IPS-15b (cell line): ENCODE results near the gene RAB6A.
A peak's percentile ranks its signal among the peaks of the same experiment; 100 is the strongest.
"Not testable (repeated sequence)": the region's sequence is repeated elsewhere in the genome, so short reads cannot be mapped to it uniquely, and the experiment has no call there.

Source experiments
- H3K27me3 ChIP-seq: one replicate; pipeline ENCODE4 v1.6.1; 2013; ENCODE audit warnings: low read length; ENCODE audit not compliant: control insufficient read depth, insufficient read depth
- H3K36me3 ChIP-seq: one replicate; pipeline ENCODE4 v1.6.1; 2013; ENCODE audit warnings: low read length; ENCODE audit not compliant: control insufficient read depth, insufficient read depth
- H3K4me1 ChIP-seq: one replicate; pipeline ENCODE4 v1.6.1; 2013; ENCODE audit warnings: mild to moderate bottlenecking, low read length; ENCODE audit not compliant: control insufficient read depth, insufficient read depth
- H3K4me3 ChIP-seq: one replicate; pipeline ENCODE4 v1.5.1; 2013; ENCODE audit warnings: low read depth, low read length
- H3K9ac ChIP-seq: one replicate; pipeline ENCODE4 v1.6.1; 2013; ENCODE audit warnings: low read depth, mild to moderate bottlenecking, low read length
- H3K9me3 ChIP-seq: one replicate; pipeline ENCODE4 v1.6.1; 2013; ENCODE audit warnings: mild to moderate bottlenecking, low read length; ENCODE audit not compliant: control insufficient read depth, insufficient read depth

Gene RAB6A

DNA sequence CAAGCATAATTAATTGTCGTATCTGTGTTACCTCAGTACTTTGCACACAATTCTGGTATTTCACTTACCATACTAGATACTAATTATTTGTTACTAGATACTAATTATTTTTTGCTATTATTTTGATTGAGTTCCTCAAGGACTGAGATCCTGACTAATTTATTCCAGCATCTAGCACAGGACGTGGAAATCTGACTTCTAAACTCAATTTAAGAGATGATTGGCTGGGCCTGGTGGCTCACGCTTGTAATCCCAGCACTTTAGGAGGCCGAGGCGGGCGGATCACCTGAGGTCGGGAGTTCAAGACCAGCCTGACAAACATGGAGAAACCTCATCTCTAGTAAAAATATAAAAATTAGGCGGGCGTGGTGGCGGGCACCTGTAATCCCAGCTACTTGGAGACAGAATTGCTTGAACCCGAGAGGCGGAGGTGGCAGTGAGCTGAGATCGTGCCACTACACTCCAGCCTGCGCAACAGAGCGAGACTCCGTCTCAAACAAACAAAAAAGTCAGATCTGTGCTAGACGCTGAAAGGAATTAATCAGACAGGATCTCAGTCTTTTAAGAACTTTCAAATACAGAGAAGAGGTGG lies 26.3 kb upstream of the RAB6A start:
- no peaks in the 10 kb centered on the region for H3K27me3 ChIP-seq
- no peaks in the 10 kb centered on the region for H3K36me3 ChIP-seq
- H3K9me3 ChIP-seq, result no peaks in the 10 kb centered on the region
- peak overlapping the region; percentile 99 for H3K9ac ChIP-seq
- peak overlapping the region; percentile 97 for H3K4me3 ChIP-seq
- peaks cover 10% of the 10 kb centered on the region for H3K4me1 ChIP-seq

DNA sequence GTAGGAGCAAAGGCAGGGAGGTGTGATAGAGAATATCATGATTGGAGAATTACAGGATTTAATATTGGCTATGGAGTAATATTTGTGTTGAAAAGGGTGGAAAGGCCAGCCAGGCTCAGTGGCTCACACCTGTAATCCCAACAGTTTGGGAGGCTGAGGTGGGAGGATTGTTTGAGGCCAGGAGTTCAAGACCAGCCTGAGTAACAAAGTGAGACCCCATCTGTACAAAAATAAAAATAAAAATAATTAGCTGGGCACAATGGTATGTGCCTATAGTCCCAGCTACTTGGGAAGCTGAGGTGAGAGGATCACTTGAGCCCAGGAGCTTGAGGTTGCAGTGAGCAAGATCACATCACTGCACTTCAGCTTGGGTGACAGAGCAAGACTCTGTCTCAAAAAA lies 24.6 kb upstream of the RAB6A start:
- not testable (repeated sequence) for H3K27me3 ChIP-seq, H3K9me3 ChIP-seq, H3K9ac ChIP-seq, H3K36me3 ChIP-seq, H3K4me3 ChIP-seq
- peaks cover 10% of the 10 kb centered on the region for H3K4me1 ChIP-seq

DNA sequence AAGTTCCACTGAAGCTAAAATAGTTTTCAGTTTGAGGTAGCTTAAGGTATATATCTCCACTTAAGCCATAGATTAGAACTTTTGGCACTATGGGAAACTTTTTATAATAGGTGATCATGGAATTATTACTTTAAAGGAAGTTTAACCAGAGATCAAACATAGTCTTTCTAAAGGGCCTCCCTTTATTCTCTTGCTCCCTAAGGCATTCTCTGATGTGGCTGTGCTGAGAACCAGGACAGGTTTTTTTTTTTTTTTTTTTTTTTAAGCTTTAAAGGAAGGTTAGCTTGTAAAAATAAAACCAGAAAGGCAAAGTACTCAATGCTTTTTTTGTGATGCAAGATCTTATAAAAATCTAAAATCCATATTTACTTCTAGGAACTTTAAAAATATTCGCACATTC lies 23.9 kb upstream of the RAB6A start:
- H3K4me3 ChIP-seq, result no peak overlapping the region
- peaks cover 10% of the 10 kb centered on the region for H3K4me1 ChIP-seq
- H3K36me3 ChIP-seq, result no peaks in the 10 kb centered on the region
- H3K27me3 ChIP-seq, result no peaks in the 10 kb centered on the region
- H3K9ac ChIP-seq, result no peak overlapping the region
- no peaks in the 10 kb centered on the region for H3K9me3 ChIP-seq

DNA sequence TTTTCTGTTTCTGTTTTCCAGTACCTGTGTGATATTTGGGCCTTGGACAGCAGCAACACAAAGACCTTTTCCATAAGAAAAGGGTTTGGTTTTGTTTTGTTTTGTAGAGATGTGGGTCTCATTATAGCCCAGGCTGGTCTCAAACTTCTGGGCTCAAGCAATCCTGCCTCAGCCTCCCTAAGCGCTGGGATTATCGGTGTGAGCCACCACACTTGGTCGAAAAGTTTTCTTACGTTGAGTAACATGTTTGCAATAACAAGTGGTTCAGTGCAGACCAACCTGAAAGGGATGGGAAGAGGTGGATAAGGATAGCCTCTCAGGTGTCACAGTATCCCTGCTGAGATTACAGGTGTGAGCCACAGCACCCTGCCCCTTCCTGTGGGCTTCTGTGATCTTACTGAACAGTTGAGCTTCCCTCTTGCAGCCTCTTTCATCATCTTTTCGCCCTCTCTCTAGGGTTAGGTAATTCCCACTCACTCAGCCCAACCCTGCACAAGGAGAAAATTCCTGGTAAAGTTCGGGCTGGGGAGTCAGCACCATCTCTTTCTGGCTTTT lies 23.3 kb upstream of the RAB6A start:
- no peaks in the 10 kb centered on the region for H3K36me3 ChIP-seq
- H3K4me3 ChIP-seq, result no peak overlapping the region
- H3K9ac ChIP-seq, result no peak overlapping the region
- peaks cover 10% of the 10 kb centered on the region for H3K4me1 ChIP-seq
- H3K9me3 ChIP-seq, result no peaks in the 10 kb centered on the region
- no peaks in the 10 kb centered on the region for H3K27me3 ChIP-seq

DNA sequence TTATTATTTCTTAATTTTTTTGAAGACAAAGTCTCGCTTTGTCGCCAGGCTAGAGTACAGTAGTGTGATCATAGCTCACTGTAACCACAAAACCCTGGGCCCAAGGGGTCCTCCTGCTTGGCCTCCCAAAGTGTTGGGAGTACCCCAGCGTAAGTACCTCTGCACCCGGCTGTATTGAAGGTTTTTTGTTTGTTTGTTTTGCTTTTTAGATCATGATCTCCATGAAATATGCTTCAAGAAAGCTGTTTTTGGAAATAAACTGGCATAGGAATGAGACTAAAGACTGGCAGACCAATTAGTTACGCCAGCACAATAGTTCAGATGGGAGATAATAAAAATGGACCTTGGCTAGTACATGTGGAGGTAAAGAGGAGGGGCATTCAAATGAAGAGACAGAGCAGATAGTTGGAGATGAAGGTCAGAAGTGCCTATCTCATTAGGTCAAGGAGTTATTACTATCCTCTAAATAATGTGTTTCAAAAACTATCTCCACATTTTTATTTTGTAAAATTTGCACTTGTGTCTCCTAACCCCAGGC lies 22.7 kb upstream of the RAB6A start:
- Histone ChIP-seq H3K4me1 (peaks cover 8% of the 10 kb centered on the region), H3K27me3 (no peaks in the 10 kb centered on the region), H3K9me3 (no peaks in the 10 kb centered on the region)

DNA sequence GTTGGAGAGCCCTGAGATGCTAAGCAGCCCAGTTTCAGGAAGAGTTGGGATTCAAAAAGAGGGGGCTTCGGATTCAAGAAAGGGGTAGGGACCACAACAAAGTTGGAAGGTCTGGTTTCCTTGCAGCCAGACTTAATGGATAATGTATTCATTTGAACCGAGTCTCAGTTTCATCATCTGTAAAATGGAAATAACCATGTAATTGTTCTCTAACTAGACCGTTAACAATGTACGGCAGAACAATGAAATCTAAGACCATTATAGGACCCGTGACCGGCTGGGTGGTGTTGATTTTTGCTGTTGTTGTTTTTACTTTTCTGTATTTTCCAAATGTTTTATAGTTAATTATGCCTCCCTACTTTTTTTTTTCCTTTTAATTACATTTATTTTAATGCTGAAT lies 20.4 kb upstream of the RAB6A start:
- H3K4me3 ChIP-seq, result no peak overlapping the region
- no peaks in the 10 kb centered on the region for H3K27me3 ChIP-seq
- no peaks in the 10 kb centered on the region for H3K36me3 ChIP-seq
- H3K9me3 ChIP-seq, result no peaks in the 10 kb centered on the region
- H3K9ac ChIP-seq, result no peak overlapping the region
- peaks cover 6% of the 10 kb centered on the region for H3K4me1 ChIP-seq

More for the DNA sequence above, 22.7 kb upstream of the RAB6A start:
- no peak overlapping the region for H3K4me3 ChIP-seq
- no peak overlapping the region for H3K9ac ChIP-seq
- H3K36me3 ChIP-seq, result no peaks in the 10 kb centered on the region

DNA sequence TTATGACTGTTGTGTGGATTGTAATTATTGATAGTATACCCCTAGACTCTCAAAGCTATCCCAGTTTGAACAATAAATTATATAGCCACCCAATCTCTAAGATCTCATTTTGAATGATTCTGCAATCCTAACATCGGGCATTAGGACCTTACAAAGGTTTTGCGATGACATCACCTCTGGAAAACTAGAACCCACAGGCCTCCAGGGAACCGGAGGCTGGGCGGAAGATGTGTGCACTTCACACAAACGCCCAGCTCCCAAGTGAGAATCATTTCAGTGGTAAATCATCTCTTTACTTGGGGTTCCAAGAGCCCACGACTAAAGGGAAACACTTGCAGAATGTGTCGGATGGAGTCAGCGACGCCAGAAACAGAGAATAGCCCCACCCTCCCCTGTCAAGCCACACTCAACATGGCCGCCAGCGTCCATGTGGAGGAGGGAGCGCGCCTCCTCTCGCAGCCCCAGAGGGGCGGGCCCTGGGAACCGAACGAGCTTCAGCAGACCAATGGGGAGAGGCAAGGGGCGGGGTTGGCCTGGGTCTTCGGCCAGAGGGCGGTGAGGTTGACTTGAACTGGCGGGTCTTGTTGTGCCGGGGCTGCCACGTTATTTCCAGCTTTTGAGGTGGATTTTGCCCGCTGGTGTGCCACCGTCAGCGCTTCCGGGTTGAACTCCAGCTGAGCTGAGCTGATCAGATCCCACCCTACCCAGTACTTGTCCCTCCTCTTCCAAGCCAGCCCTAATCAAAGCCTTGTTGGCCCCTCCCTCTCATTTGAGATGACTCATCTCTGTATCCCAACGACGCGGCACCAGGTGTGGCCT lies 18.4 kb upstream of the RAB6A start:
- Histone ChIP-seq H3K9ac (peak overlapping the region; percentile 51), H3K27me3 (no peaks in the 10 kb centered on the region), H3K4me3 (peak overlapping the region; percentile 75), H3K9me3 (no peaks in the 10 kb centered on the region), H3K36me3 (no peaks in the 10 kb centered on the region), H3K4me1 (peaks cover 4% of the 10 kb centered on the region)

DNA sequence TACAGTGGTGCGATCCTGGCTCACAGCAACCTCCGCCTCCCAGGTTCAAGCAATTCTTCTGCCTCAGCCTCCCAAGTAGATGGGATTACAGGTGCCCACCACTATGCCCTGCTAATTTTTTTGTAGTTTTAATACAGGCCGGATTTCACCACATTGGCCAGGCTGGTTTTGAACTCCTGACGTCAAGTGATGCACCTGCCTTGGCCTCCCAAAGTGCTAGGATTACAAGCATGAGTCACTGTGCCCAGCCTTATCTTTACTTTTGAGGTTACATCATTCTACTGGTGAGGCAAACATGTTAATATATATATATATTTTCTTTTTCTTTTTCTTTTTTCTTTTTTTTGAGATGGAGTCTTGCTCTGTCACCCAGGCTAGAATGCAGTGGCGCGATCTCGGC lies 9.9 kb upstream of the RAB6A start:
- H3K9ac ChIP-seq, H3K4me1 ChIP-seq, H3K9me3 ChIP-seq, H3K36me3 ChIP-seq, H3K4me3 ChIP-seq, H3K27me3 ChIP-seq: not testable (repeated sequence)

DNA sequence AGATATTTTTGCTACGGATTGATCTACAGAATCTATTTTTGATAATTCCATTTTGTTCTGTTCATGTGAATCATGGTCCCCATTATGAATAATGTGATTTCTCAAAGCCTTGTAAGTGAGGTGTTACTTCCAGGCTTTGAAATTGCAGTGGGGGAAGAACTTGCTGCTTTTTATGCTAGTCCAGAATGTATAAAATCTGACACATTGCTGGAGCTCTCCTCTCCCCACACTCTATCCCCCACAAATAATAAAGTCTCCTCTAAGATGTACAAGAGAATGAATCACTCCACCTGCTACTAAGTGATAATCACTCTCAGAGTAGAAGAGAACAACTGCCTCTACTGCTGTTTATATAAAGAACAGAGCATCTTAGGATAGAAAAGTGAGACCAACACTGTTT lies 5.9 kb upstream of the RAB6A start:
- no peaks in the 10 kb centered on the region for H3K27me3 ChIP-seq
- H3K9ac ChIP-seq, result no peak overlapping the region
- H3K36me3 ChIP-seq, result no peaks in the 10 kb centered on the region
- H3K9me3 ChIP-seq, result no peaks in the 10 kb centered on the region
- H3K4me3 ChIP-seq, result no peak overlapping the region
- H3K4me1 ChIP-seq, result no peaks in the 10 kb centered on the region

DNA sequence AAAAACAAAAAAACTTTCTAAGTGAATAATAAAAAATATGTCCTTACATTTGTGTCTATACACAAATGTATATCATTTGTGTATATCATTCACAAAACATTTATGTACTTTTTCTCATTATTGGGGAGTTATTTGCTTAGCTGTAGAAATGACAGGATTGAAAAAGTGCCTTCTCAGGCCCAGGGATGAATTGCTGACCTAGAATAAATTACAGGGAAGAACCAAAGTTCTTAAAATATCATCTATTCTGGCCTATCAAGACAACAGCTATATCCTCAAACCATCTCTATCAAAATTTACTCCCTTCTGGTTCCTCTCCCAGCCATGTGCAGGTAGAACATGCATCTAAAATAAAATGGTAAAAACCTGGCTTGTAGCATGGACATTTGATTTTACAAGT lies 1.9 kb upstream of the RAB6A start:
- no peaks in the 10 kb centered on the region for H3K36me3 ChIP-seq

DNA sequence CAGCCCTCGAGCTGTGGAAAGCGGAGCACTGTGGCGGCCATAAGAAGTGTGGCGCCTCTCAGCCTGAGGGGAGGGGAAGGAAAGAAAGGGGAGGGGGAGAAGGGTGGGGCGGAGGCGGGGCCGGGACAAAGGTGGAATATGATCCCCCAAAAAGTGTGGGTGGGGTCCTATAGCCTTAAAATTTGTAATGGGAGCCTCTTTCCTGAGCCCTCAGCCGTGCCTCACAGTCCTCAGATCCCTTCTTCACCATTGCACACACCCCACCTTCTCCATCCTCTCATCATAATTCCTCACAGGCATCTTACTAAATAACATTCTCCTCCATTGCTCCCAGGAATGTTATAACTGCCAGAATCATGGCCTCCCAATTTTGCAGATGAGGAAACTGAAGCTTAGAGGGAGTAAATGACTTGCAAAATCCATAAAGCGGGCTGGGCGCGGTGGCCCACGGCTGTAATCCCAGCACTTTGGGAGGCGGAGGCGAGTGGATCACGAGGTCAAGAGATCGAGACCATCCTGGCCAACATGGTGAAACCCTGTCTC lies 600 bp upstream of the RAB6A start:
- H3K9me3 ChIP-seq, result no peaks in the 10 kb centered on the region
- H3K36me3 ChIP-seq, result no peaks in the 10 kb centered on the region
- H3K4me3 ChIP-seq, result peak overlapping the region; percentile 66
- H3K27me3 ChIP-seq, result no peaks in the 10 kb centered on the region
- no peak overlapping the region for H3K9ac ChIP-seq
- H3K4me1 ChIP-seq, result peaks cover 3% of the 10 kb centered on the region

More for the DNA sequence above, 1.9 kb upstream of the RAB6A start:
- Histone ChIP-seq H3K4me3 (no peak overlapping the region), H3K9ac (no peak overlapping the region), H3K9me3 (no peaks in the 10 kb centered on the region), H3K27me3 (no peaks in the 10 kb centered on the region), H3K4me1 (peaks cover under 1% of the 10 kb centered on the region)
